GM23248 (cell line): ENCODE data around the gene MAML2.

Experiments
- EZH2 ChIP-seq: fragments of 200-600 bp; sonication (generic); IDR thresholded peaks from 2 replicates; pipeline ENCODE4 v1.6.1; 2018; ENCODE audit warnings: antibody characterized with exemption, mild to moderate bottlenecking; ENCODE audit not compliant: insufficient read depth, poor library complexity, severe bottlenecking
- EZH2phosphoT487 ChIP-seq: fragments of 200-600 bp; sonication (generic); IDR thresholded peaks from 2 replicates; pipeline ENCODE4 v1.6.1; 2018; ENCODE audit warnings: antibody characterized with exemption, moderate library complexity, mild to moderate bottlenecking, low read depth; ENCODE audit not compliant: insufficient read depth

DNA sequence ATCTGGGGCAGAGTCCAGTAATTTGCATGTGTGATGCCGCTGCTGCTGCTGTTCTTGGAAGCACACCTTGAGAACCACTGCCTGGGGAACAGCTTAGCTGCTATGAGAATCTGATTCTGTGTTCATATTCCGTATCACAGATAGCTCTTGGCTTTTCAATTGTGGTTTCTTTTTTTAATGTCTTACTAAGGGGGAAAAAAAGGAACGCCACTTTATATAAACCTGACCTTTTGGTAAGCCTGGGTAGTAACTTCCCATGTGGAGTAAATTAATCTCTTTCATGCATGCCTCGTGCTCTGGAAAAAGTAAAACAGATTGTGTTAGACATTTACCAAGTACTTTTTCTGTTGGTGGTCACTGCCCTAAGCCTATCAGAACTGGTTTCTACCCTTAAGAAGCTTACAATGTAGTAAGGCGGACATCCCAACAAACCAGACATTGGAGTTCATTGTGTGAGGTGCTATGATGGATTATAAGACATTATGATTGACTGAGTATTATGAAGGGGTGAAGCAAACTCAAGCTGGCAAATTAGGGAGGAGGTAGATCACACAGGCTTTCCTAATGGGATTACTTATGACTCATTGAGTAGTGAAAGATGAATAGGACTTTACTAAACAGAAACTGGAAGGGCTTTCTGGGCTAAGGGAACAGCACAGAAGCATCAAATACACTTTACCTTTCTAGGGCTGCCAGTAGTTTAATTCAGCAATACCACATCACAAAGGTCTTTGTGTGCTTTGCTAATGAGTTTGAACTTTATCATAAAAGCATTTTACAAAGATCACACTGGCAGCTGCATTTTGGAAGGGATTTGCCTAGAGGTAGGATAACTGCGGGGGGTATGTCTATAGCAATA lies 64.7 kb downstream of the MAML2 start:
- no peak for TF ChIP-seq EZH2
- TF ChIP-seq EZH2phosphoT487: no peak
